Peyer's patch (tissue), 4 donors: ENCODE results near the gene DNAH17. TPM values are rescaled to one million over a fixed set of nuclear protein-coding genes. Genes with fewer than 3 reads are reported as not detected.

Source experiments
- DNase-seq, 3 donors: peaks; one replicate each; pipeline ENCODE4 v3.0.0-alpha.2; 2017 to 2019
- H3K27ac ChIP-seq, 4 donors: fragments of 200-600 bp; sonication (generic); one replicate each; pipeline ENCODE4 v1.5.1; 2016 to 2019
- H3K27me3 ChIP-seq, 2 donors: fragments of 200-600 bp; sonication (generic); one replicate each; pipeline ENCODE4 v1.5.1; 2019
- H3K36me3 ChIP-seq, 3 donors: fragments of 200-600 bp; sonication (generic); one replicate each; pipeline ENCODE4 v1.5.1; 2016 to 2019
- H3K4me1 ChIP-seq, 4 donors: fragments of 200-600 bp; sonication (generic); one replicate each; pipeline ENCODE4 v1.5.1; 2016 to 2019
- H3K4me3 ChIP-seq, 4 donors: fragments of 200-600 bp; sonication (generic); 1 replicate in 3 of 4; 2 replicates in 1 of 4; pipeline ENCODE4 v1.5.1; 2016 to 2019; ENCODE audit warnings: mild to moderate bottlenecking in 1 of 4
- H3K9me3 ChIP-seq, 4 donors: fragments of 200-600 bp; sonication (generic); one replicate each; pipeline ENCODE4 v1.5.1; 2016 to 2019; ENCODE audit warnings: mild to moderate bottlenecking in 1 of 4
- POLR2A ChIP-seq, 2 donors: fragments of 450-650 bp; IDR thresholded peaks; one replicate each; pipeline ENCODE4 v1.5.1; 2017; ENCODE audit warnings: antibody characterized with exemption in 2 of 2, mild to moderate bottlenecking in 2 of 2, moderate library complexity in 2 of 2
- total RNA-seq, 4 donors: library from RNA; depleted of rRNA; stranded (reverse); fragments of >200 nt; gene quantifications; one replicate each; pipeline ENCODE4 v1.1.0, GENCODE V29; 2016
- TF ChIP-seq, protein P1 (sequence below), 6 experiments: fragments of 450-650 bp in 4 of 6; fragments of 200-600 bp in 2 of 6; sonication (generic) in 1 of 6; IDR thresholded peaks; one replicate each; pipeline ENCODE4 v1.5.1; 2017 to 2019; ENCODE audit warnings: antibody characterized with exemption in 6 of 6, mild to moderate bottlenecking in 3 of 6, moderate library complexity in 1 of 6

The DNAH17 gene
- total RNA-seq, 4 donors from 2014 or later, result under 0.01 to 0.67 TPM; not detected in 2

DNA sequence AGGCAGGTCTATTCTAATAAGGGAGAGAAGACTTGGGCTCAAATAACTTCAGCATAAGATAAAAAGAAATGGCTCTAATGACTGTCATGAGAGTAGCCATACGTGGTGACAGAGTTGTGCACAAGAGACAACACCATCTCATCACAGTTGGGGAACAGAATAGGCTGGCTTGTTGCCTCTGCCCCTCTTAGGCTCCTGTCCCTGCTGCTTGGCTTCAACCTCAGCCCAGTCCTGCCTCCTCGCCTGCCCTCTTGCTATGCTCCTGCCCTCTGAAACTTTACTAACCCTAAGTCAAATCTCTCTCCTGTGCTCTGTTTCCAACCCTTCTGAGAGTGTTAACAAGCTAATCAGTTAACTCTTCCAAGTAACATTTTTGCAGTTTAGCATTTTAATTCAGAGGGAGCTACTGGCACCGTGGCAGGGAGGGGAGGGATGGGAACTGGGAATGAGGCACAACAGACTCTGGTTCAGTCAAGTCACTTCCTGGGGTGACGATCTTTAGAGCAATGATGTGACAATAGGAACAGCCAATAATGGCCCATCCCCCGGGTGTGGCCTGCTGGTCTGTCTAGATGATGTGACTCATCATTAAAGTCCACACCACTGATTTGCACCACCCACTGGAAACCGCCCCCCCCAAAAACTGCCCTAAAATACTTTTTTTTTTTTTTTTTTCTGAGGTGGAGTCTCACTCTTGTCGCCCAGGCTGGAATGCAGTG lies 35.5 kb downstream of the DNAH17 start:
- Histone ChIP-seq H3K4me3 (no peak overlapping the region), H3K27ac (no peak overlapping the region), H3K4me1 (no peaks in the 10 kb centered on the region), H3K36me3 (no peaks in the 10 kb centered on the region), H3K9me3 (no peaks in the 10 kb centered on the region), H3K27me3 (no peaks in the 10 kb centered on the region)
- TF ChIP-seq, protein P1, sequence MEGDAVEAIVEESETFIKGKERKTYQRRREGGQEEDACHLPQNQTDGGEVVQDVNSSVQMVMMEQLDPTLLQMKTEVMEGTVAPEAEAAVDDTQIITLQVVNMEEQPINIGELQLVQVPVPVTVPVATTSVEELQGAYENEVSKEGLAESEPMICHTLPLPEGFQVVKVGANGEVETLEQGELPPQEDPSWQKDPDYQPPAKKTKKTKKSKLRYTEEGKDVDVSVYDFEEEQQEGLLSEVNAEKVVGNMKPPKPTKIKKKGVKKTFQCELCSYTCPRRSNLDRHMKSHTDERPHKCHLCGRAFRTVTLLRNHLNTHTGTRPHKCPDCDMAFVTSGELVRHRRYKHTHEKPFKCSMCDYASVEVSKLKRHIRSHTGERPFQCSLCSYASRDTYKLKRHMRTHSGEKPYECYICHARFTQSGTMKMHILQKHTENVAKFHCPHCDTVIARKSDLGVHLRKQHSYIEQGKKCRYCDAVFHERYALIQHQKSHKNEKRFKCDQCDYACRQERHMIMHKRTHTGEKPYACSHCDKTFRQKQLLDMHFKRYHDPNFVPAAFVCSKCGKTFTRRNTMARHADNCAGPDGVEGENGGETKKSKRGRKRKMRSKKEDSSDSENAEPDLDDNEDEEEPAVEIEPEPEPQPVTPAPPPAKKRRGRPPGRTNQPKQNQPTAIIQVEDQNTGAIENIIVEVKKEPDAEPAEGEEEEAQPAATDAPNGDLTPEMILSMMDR (IDR thresholded peaks at IDR 0.05), result no peak
- no peak for TF ChIP-seq POLR2A (IDR thresholded peaks at IDR 0.05)
- DNase-seq, result no peak

DNA sequence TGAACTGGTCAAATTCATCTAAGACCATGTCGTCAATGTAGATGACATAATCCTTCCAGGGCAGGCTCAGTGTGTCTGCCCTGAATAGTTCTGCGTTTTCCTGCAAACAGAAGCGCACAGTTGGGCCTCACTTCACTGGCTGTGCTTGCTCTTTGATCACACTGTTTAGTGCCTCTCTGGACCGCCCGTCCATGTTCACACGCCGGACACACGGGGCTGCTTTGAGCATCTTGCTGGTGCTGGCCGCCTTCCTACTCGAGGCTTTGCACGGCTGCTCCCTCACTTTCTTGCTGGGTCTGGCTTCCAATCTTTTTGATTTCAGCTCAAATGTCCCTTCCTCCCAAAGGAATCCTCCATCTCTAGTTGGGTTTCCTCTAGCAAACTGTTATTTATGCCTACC lies 37.4 kb downstream of the DNAH17 start:
- peaks cover 0 to 7% (median 0%) of the 10 kb centered on the region in 4 donors for H3K4me1 ChIP-seq
- H3K9me3 ChIP-seq, result no peaks in the 10 kb centered on the region
- DNase-seq, result no peak
- no peak overlapping the region for H3K27ac ChIP-seq
- H3K4me3 ChIP-seq, result no peak overlapping the region
- H3K27me3 ChIP-seq, result no peaks in the 10 kb centered on the region
- TF ChIP-seq, protein P1 (IDR thresholded peaks at IDR 0.05), result no peak
- TF ChIP-seq POLR2A (IDR thresholded peaks at IDR 0.05), result no peak
- H3K36me3 ChIP-seq, result no peaks in the 10 kb centered on the region

DNA sequence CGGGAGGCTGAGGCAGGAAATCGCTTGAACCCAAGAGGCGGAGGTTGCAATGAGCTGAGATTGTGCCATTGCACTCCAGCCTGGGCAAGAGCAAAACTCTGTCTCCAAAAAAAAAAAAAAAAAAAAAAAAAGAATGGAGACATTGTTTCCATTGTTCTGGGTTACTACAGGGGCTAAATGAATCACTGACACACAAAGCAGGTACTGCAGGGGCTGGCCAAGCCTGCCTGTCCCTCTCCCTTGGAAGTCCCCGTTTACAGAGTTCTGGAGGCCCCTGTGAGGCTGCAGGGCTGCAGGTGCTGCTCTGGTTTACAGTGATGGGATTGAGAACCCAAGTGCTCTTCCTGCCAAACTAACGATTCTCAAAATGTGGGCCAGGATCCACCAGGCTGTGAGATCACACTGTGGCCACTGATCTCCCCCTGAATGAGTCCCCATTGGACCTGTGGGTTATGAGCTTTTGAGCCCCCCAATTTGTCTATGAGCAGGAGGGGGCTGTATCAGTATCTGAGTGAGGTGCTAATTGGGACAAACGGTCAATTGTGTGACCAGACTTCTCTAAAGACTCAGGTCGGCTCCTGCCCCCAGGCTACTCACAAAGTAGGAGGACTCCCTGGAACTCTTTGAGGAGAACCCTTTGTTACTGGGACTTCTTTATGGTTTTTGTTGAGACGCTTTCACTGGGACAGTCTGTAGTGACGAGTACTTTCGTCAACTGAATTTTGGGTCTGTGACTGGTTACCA lies 39.0 kb downstream of the DNAH17 start:
- no peaks in the 10 kb centered on the region for H3K36me3 ChIP-seq
- no peak overlapping the region for H3K4me3 ChIP-seq
- no peak for DNase-seq
- H3K27ac ChIP-seq, result no peak overlapping the region
- H3K9me3 ChIP-seq, result no peaks in the 10 kb centered on the region
- TF ChIP-seq POLR2A (IDR thresholded peaks at IDR 0.05), result no peak
- TF ChIP-seq, protein P1 (IDR thresholded peaks at IDR 0.05), result no peak
- no peaks in the 10 kb centered on the region for H3K27me3 ChIP-seq
- peaks cover 0 to 7% (median 0%) of the 10 kb centered on the region in 4 donors for H3K4me1 ChIP-seq

DNA sequence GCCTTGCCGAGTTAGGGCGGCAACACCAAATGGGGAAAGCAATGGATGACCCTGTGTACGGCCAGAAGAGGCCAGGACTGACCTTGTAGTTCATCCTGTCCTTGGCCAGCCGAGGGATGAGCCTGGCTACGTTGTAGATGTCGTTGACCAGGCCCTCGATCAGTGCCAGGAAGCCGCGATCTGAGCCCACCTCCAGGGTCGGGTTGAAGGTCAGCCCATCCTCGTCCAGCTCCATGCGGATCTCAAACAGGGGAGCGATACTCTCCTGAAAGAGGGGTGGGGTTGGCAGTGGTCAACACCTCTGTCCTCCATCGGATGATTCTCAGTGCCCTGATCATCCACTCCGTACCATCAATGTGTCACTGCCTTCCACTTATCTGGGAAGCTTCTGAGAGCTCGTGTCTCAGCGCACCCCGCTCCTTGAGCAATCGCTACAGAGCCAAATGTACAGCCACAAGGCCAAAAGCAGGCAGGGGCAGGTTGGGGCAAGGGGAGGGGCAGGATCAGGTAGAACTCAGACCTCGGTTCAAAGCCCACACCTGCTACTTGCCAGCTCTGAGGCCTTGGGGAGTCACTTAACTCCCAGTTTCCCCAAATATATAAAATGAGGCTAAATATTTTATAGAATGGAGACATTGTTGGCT lies 39.9 kb downstream of the DNAH17 start:
- Histone ChIP-seq H3K4me1 (peaks cover 0 to 7% (median 0%) of the 10 kb centered on the region in 4 donors), H3K4me3 (no peak overlapping the region), H3K27ac (no peak overlapping the region), H3K9me3 (no peaks in the 10 kb centered on the region), H3K36me3 (no peaks in the 10 kb centered on the region), H3K27me3 (no peaks in the 10 kb centered on the region)
- TF ChIP-seq, protein P1 (IDR thresholded peaks at IDR 0.05), result no peak
- no peak for TF ChIP-seq POLR2A (IDR thresholded peaks at IDR 0.05)
- no peak for DNase-seq

DNA sequence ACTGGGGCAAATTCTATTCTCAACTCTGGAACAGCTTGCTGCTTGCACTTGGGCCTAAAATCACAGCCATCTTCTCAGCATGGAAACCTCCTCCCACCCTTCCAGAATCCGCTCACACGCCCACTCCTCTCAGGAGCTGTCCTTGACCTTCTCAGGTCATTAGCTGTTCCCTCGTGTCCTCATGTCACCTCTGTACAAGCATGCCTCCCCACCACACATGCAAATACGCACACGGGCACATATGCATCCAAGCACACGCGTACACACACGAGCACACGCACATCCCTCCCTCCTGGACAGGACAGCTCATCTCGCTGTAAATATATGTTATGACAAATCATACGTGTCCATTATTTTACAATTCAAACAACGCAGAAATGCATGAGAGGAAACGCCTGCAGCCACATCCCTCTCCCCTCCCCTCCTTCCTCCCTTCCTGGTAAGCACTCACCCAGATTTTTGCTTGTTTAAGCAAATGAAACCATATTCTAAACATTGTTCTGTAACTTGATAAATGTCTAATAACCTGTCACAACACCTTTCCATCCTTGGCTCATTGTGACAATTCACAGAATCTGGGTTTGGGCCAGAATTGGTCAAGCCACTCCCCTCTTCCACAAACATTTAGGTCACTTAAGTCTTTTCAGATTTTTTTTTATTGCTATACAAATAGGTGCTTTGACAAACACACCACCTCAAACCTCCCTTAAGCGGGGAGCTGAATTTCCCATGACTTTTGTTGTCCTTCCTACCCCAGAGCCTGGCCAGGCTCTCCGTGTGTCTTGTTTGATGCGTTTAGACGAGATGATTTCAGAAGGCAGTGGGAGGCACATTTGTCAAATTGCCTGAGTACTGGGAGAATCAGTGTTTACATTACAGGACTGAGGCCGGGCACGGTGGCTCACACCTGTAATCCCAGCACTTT lies 41.7 kb downstream of the DNAH17 start:
- no peaks in the 10 kb centered on the region for H3K9me3 ChIP-seq
- peaks cover 0 to 7% (median 0%) of the 10 kb centered on the region in 4 donors for H3K4me1 ChIP-seq
- no peak overlapping the region for H3K4me3 ChIP-seq
- TF ChIP-seq POLR2A (IDR thresholded peaks at IDR 0.05), result no peak
- TF ChIP-seq, protein P1 (IDR thresholded peaks at IDR 0.05), result no peak
- H3K27me3 ChIP-seq, result no peaks in the 10 kb centered on the region
- H3K27ac ChIP-seq, result no peak overlapping the region
- H3K36me3 ChIP-seq, result no peaks in the 10 kb centered on the region
- DNase-seq, result no peak
